Upper lobe of left lung (tissue), 6 donors: ENCODE results near the gene SDK1. TPM values are rescaled to one million over a fixed set of nuclear protein-coding genes. Genes with fewer than 3 reads are reported as not detected.

Experiments used
- ATAC-seq, 2 donors: fragments of 200-7000 bp; cut with Tn5 transposase; one replicate each; pipeline ENCODE4 v1.9.1; 2022; ENCODE audit warnings: mild to moderate bottlenecking in 2 of 2, moderate library complexity in 2 of 2; ENCODE audit not compliant: low FRiP score in 2 of 2
- DNase-seq, 2 donors: peaks; one replicate each; pipeline ENCODE4 v3.0.0-alpha.2; 2019 to 2020
- H3K27ac ChIP-seq, 4 donors: fragments of 200-600 bp; sonication (generic); one replicate each; pipeline ENCODE4 v1.5.1; 2016 to 2019
- H3K27me3 ChIP-seq, 4 donors: fragments of 200-600 bp; sonication (generic); one replicate each; pipeline ENCODE4 v1.5.1; 2017 to 2019
- H3K36me3 ChIP-seq, 4 donors: fragments of 200-600 bp; sonication (generic); one replicate each; pipeline ENCODE4 v1.5.1; 2016 to 2019
- H3K4me1 ChIP-seq, 4 donors: fragments of 200-600 bp; sonication (generic); one replicate each; pipeline ENCODE4 v1.5.1; 2018 to 2019
- H3K4me3 ChIP-seq, 4 donors: fragments of 200-600 bp; sonication (generic); one replicate each; pipeline ENCODE4 v1.5.1; 2017 to 2019; ENCODE audit warnings: mild to moderate bottlenecking in 2 of 4, moderate library complexity in 1 of 4
- H3K9me3 ChIP-seq, 4 donors: fragments of 200-600 bp; sonication (generic); one replicate each; pipeline ENCODE4 v1.5.1; 2018 to 2019
- EP300 ChIP-seq, 4 donors: sonication (generic); formaldehyde crosslinking; IDR thresholded peaks; one replicate each; pipeline ENCODE4 v1.5.1; 2017; ENCODE audit warnings: antibody characterized with exemption in 4 of 4, control low read depth in 2 of 4
- POLR2A ChIP-seq, 4 donors: fragments of 450-650 bp; IDR thresholded peaks; one replicate each; pipeline ENCODE4 v1.5.1; 2016 to 2017; ENCODE audit warnings: antibody characterized with exemption in 4 of 4, mild to moderate bottlenecking in 2 of 4
- POLR2AphosphoS5 ChIP-seq, 2 donors: sonication (generic); formaldehyde crosslinking; IDR thresholded peaks; one replicate each; pipeline ENCODE4 v1.5.1; 2017; ENCODE audit warnings: antibody characterized with exemption in 2 of 2
- WGBS, 2 donors: methylation state at CpG; one replicate each; pipeline ENCODE4 v1.1.5; 2017 to 2018; 5-methylcytosine and 5-hydroxymethylcytosine counted together
- total RNA-seq, 6 donors: library from RNA; depleted of rRNA in 4 of 6; stranded (reverse); fragments of >200 nt in 4 of 6; gene quantifications; one replicate each; pipeline versions ENCODE4 v1.1.0 to v1.2.1, GENCODE V29; 2016 to 2021
- TF ChIP-seq, protein P1 (sequence below), 6 experiments: fragments of 450-650 bp in 4 of 6; fragments of 200-600 bp in 2 of 6; sonication (generic) in 2 of 6; IDR thresholded peaks; one replicate each; pipeline ENCODE4 v1.5.1; 2016 to 2019; ENCODE audit warnings: antibody characterized with exemption in 6 of 6
- donor health status: DM: no; HTN: no; CAD: no; lungs with moderate emphysema.
- donor health status: DM: no; HTN: yes; CAD: no; lungs with severe emphysema.

Gene SDK1
- total RNA-seq, 6 donors from 2014 or later: 9.3 to 90.1 (median 11.8) TPM

DNA sequence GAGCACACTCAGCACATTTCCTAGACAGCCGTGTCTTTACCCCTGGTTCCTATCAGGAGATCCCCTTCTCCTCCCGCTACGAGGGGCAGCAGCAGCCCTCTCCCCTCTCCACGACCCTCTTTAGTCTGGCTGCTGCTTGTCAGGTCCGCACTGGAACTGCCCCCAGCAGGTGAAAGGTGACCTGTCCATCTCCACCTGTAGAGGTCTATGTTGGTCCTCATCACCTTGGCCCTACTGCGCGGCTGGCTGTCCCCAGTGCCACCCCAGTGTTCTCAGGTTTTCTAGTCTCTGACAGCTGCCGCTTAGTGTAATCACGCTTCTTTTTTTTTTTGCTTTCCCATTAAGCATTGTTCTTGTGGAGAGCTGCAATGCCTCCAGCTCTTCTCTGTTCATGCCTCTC lies 545.7 kb downstream of the SDK1 start:
- H3K4me3 ChIP-seq: no peak overlapping the region
- ATAC-seq (no peak), DNase-seq (no peak)
- TF ChIP-seq EP300 (IDR thresholded peaks at IDR 0.05): no peak
- TF ChIP-seq POLR2AphosphoS5 (IDR thresholded peaks at IDR 0.05): no peak
- no peak for TF ChIP-seq POLR2A (IDR thresholded peaks at IDR 0.05)
- TF ChIP-seq, protein P1, sequence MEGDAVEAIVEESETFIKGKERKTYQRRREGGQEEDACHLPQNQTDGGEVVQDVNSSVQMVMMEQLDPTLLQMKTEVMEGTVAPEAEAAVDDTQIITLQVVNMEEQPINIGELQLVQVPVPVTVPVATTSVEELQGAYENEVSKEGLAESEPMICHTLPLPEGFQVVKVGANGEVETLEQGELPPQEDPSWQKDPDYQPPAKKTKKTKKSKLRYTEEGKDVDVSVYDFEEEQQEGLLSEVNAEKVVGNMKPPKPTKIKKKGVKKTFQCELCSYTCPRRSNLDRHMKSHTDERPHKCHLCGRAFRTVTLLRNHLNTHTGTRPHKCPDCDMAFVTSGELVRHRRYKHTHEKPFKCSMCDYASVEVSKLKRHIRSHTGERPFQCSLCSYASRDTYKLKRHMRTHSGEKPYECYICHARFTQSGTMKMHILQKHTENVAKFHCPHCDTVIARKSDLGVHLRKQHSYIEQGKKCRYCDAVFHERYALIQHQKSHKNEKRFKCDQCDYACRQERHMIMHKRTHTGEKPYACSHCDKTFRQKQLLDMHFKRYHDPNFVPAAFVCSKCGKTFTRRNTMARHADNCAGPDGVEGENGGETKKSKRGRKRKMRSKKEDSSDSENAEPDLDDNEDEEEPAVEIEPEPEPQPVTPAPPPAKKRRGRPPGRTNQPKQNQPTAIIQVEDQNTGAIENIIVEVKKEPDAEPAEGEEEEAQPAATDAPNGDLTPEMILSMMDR (IDR thresholded peaks at IDR 0.05): no peak
- WGBS, 2 donors: 90 to 94% methylated on average over 9 of the region's 9 CpGs
- H3K9me3 ChIP-seq: no peaks in the 10 kb centered on the region
- H3K36me3 ChIP-seq: no peaks in the 10 kb centered on the region
- H3K27me3 ChIP-seq: no peaks in the 10 kb centered on the region
- H3K4me1 ChIP-seq: no peaks in the 10 kb centered on the region
- H3K27ac ChIP-seq: no peak overlapping the region

DNA sequence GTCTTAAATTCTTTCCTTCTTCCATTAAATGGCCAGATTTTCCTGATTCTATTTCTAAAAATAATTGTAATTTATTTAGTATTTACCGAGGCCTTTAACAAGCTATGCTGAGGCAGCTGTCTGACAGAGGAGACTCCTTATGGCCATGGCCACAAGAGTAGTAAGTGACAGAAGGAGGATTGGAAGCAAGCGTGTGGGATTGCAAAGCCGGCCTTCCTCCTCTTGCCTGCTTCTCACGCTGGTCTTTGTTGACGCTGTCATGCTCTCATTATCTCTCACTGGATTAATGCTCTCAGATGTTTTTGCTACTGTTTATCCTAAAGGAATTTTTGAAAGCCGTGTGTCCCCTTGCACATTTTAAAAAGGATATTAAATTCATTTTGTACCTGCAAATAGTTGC lies 546.3 kb downstream of the SDK1 start:
- Histone ChIP-seq H3K27me3 (no peaks in the 10 kb centered on the region), H3K36me3 (no peaks in the 10 kb centered on the region), H3K4me1 (no peaks in the 10 kb centered on the region), H3K4me3 (no peak overlapping the region), H3K9me3 (no peaks in the 10 kb centered on the region), H3K27ac (no peak overlapping the region)
- 76 to 80% methylated on average over 6 of the region's 6 CpGs for WGBS, 2 donors
- TF ChIP-seq POLR2A (IDR thresholded peaks at IDR 0.05) (no peak), EP300 (IDR thresholded peaks at IDR 0.05) (no peak), POLR2AphosphoS5 (IDR thresholded peaks at IDR 0.05) (no peak)
- TF ChIP-seq, protein P1 (IDR thresholded peaks at IDR 0.05): no peak
- no peak for ATAC-seq
- no peak for DNase-seq

DNA sequence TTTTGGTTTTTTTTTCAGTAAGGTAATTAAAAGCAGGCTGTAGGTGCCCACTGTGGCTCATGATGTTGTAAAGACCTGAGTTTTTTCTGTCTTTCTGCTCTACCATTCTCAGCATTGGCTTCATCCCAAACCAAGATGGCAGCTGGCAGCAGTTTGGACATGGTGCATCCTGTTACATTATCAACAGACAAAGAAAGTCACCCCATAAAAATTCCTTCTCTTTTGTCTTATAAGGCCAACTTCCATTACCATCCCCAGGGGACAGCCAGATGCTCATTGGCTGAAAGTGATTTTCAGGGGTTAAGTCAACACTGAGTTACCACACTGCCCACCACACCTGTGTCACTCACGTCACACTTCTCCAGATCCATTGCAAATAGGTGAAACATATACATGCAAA lies 558.4 kb downstream of the SDK1 start:
- H3K36me3 ChIP-seq: no peaks in the 10 kb centered on the region
- TF ChIP-seq EP300 (IDR thresholded peaks at IDR 0.05): no peak
- no peak for TF ChIP-seq POLR2A (IDR thresholded peaks at IDR 0.05)
- DNase-seq: no peak
- no peak for ATAC-seq
- H3K4me3 ChIP-seq: no peak overlapping the region
- H3K27ac ChIP-seq: no peak overlapping the region
- H3K4me1 ChIP-seq: peaks cover 11 to 24% (median 17%) of the 10 kb centered on the region in 4 donors
- no peaks in the 10 kb centered on the region for H3K9me3 ChIP-seq
- WGBS, 2 donors: 97% methylated on average over 1 of the region's 1 CpG
- no peaks in the 10 kb centered on the region for H3K27me3 ChIP-seq

DNA sequence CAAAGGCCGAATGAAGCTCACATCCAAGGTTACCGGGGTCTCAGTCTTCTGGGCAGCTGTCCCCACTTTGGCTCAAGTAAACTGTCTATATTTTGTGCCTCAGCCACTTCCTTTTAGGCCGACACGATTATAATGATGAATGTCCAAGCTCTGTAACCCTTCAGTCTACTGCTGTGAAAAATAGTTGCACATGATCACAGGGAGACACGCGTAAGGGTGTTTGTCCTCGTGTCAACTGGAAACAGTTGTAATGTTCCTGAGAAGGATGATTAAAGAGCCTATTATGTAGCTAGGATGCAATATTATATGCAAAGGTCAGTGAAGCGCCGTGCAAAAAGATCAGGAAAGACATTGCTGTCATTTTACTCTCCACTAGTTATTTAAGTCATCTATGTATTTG lies 559.9 kb downstream of the SDK1 start:
- H3K36me3 ChIP-seq: no peaks in the 10 kb centered on the region

DNA sequence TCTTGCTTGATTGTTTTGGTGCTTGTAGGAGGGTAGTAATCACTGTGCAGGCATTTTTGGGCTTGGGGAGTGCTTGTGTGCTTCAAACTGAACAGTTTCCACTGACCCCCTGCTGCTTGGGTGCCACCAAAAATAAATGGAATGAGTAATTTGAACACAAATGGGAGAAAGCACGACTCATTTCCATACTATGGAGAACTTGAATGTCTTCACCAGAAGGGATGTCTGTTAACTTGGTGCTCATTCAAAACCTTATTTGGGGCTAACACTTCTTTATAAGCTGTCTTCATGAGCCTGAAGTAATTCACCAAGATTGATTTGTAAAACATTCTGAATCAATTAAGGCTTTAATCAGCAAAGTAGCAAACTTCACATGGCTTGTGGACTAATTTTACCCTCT lies 560.3 kb downstream of the SDK1 start:
- H3K27ac ChIP-seq: peak overlapping the region; percentile 8 to 51 (median 15)
- 33 to 38% methylated on average over 1 of the region's 1 CpG for WGBS, 2 donors
- no peak for ATAC-seq
- TF ChIP-seq EP300 (IDR thresholded peaks at IDR 0.05) (no peak), POLR2AphosphoS5 (IDR thresholded peaks at IDR 0.05) (no peak), POLR2A (IDR thresholded peaks at IDR 0.05) (no peak)
- TF ChIP-seq, protein P1 (IDR thresholded peaks at IDR 0.05): no peak
- H3K9me3 ChIP-seq: no peaks in the 10 kb centered on the region
- H3K27me3 ChIP-seq: no peaks in the 10 kb centered on the region
- DNase-seq: no peak
- no peaks in the 10 kb centered on the region for H3K36me3 ChIP-seq
- no peak overlapping the region for H3K4me3 ChIP-seq
- peaks cover 11 to 24% (median 17%) of the 10 kb centered on the region in 4 donors for H3K4me1 ChIP-seq

More for the DNA sequence above, 559.9 kb downstream of the SDK1 start:
- 52 to 53% methylated on average over 9 of the region's 9 CpGs for WGBS, 2 donors
- no peak for ATAC-seq
- peak overlapping the region; percentile 8 to 51 (median 22) for H3K27ac ChIP-seq
- no peaks in the 10 kb centered on the region for H3K9me3 ChIP-seq
- no peak overlapping the region for H3K4me3 ChIP-seq
- peaks cover 11 to 24% (median 17%) of the 10 kb centered on the region in 4 donors for H3K4me1 ChIP-seq
- DNase-seq: no peak
- TF ChIP-seq POLR2A (IDR thresholded peaks at IDR 0.05) (no peak), POLR2AphosphoS5 (IDR thresholded peaks at IDR 0.05) (no peak), EP300 (IDR thresholded peaks at IDR 0.05) (no peak)
- TF ChIP-seq, protein P1 (IDR thresholded peaks at IDR 0.05): no peak
- H3K27me3 ChIP-seq: no peaks in the 10 kb centered on the region
